DND-41 (cell line): Measurements from ENCODE around the gene EFEMP2.

Experiments used
- ATAC-seq: fragments of 200-7000 bp; cut with Tn5 transposase; 3 replicates; pipeline ENCODE4 v1.9.1; 2021; ENCODE audit warnings: low read depth; ENCODE audit not compliant: insufficient read depth
- DNase-seq: peaks from one replicate; pipeline ENCODE4 v3.0.0-alpha.2; 2020
- H2AFZ ChIP-seq: 2 replicates; pipeline ENCODE4 v1.6.0; 2012; ENCODE audit warnings: low read depth, low read length
- H3K27ac ChIP-seq: 2 replicates; pipeline ENCODE4 v1.5.1; 2012; ENCODE audit warnings: low read length, inconsistent platforms
- H3K27me3 ChIP-seq: fragments of 200-600 bp; sonication (generic); 2 replicates; pipeline ENCODE4 v1.6.0; 2012; ENCODE audit warnings: low read length, mild to moderate bottlenecking, inconsistent platforms; ENCODE audit not compliant: insufficient read depth, poor library complexity
- H3K36me3 ChIP-seq: 2 replicates; pipeline ENCODE4 v1.5.1; 2012; ENCODE audit warnings: low read length, inconsistent platforms; ENCODE audit not compliant: insufficient read depth
- H3K4me1 ChIP-seq: 2 replicates; pipeline ENCODE4 v1.5.1; 2012; ENCODE audit warnings: mild to moderate bottlenecking, low read length; ENCODE audit not compliant: insufficient read depth
- H3K4me2 ChIP-seq: 2 replicates; pipeline ENCODE4 v1.6.0; 2012; ENCODE audit warnings: mild to moderate bottlenecking, moderate library complexity, low read length, inconsistent platforms; ENCODE audit not compliant: insufficient read depth
- H3K4me3 ChIP-seq, 2 experiments: fragments of 200-600 bp in 1 of 2; shearing (Covaris generic) in 1 of 2; 2 replicates each; pipeline ENCODE4 v1.5.1; 2012 to 2016; ENCODE audit warnings: inconsistent platforms in 2 of 2, low read length in 2 of 2, mild to moderate bottlenecking in 2 of 2, low read depth in 1 of 2, moderate library complexity in 1 of 2
- H3K79me2 ChIP-seq: 2 replicates; pipeline ENCODE4 v1.6.0; 2012; ENCODE audit warnings: low read length, inconsistent platforms; ENCODE audit not compliant: insufficient read depth
- H3K9ac ChIP-seq: 2 replicates; pipeline ENCODE4 v1.6.0; 2012; ENCODE audit warnings: low read depth, mild to moderate bottlenecking, inconsistent platforms, low read length, moderate library complexity
- H3K9me3 ChIP-seq: 2 replicates; pipeline ENCODE4 v1.5.1; 2012; ENCODE audit warnings: low read length, moderate library complexity, mild to moderate bottlenecking, inconsistent platforms; ENCODE audit not compliant: insufficient read depth, severe bottlenecking
- H4K20me1 ChIP-seq: 2 replicates; pipeline ENCODE4 v1.6.0; 2012; ENCODE audit warnings: low read length; ENCODE audit not compliant: insufficient read depth
- CTCF ChIP-seq: IDR thresholded peaks from 2 replicates; pipeline ENCODE4 v1.5.1; 2012; ENCODE audit warnings: borderline replicate concordance, low read length, moderate library complexity, mild to moderate bottlenecking; ENCODE audit not compliant: poor library complexity, severe bottlenecking; ENCODE audit errors: extremely low read depth
- EZH2 ChIP-seq: IDR thresholded peaks from 3 replicates; pipeline ENCODE4 v1.6.1; 2012; ENCODE audit warnings: borderline replicate concordance, low read depth, mild to moderate bottlenecking, moderate library complexity, low read length, inconsistent platforms; ENCODE audit not compliant: severe bottlenecking

Gene EFEMP2

GRCh38 chr11:65857500-65857852 lies 15.1 kb downstream of the EFEMP2 start:
- Histone ChIP-seq H3K79me2 (peaks cover 65% of the 10 kb centered on the region), H3K4me3 (peak overlapping the region; percentile 50 to 72), H3K4me1 (peaks cover 49% of the 10 kb centered on the region), H3K9me3 (no peaks in the 10 kb centered on the region), H2AFZ (peak overlapping the region; percentile 1; the same call in 1 of the 2 replicates), H4K20me1 (peaks cover 65% of the 10 kb centered on the region), H3K27ac (peak overlapping the region; percentile 84), H3K36me3 (peaks cover 70% of the 10 kb centered on the region), H3K9ac (peak overlapping the region; percentile 86), H3K27me3 (no peaks in the 10 kb centered on the region), H3K4me2 (peak overlapping the region; percentile 72)
- DNase-seq (peak; percentile 76), ATAC-seq (no peak)
- TF ChIP-seq CTCF (no peak), EZH2 (no peak)

- H3K36me3 ChIP-seq: peaks cover 70% of the 10 kb centered on the region
- H4K20me1 ChIP-seq: peaks cover 68% of the 10 kb centered on the region
- H3K4me1 ChIP-seq: peaks cover 43% of the 10 kb centered on the region
- H3K4me2 ChIP-seq: peak overlapping the region; percentile 72
- DNase-seq: peak; percentile 86
- peak overlapping the region; percentile 1; the same call in 1 of the 2 replicates for H2AFZ ChIP-seq
- TF ChIP-seq CTCF: no peak
- TF ChIP-seq EZH2: no peak
- peak overlapping the region; percentile 86 for H3K9ac ChIP-seq
- no peak for ATAC-seq
- peak overlapping the region; percentile 50 to 72 for H3K4me3 ChIP-seq
- H3K79me2 ChIP-seq: peaks cover 59% of the 10 kb centered on the region
- no peaks in the 10 kb centered on the region for H3K9me3 ChIP-seq
- H3K27me3 ChIP-seq: no peaks in the 10 kb centered on the region
- peak overlapping the region; percentile 84 for H3K27ac ChIP-seq
Observed at GRCh38 chr11:65856689-65857499, 15.7 kb downstream of the EFEMP2 start.

- Histone ChIP-seq H3K27ac (peak overlapping the region; percentile 84; the same call in 1 of the 2 replicates), H3K79me2 (peaks cover 50% of the 10 kb centered on the region), H3K36me3 (peaks cover 68% of the 10 kb centered on the region), H4K20me1 (peaks cover 68% of the 10 kb centered on the region), H2AFZ (no peak overlapping the region), H3K9me3 (no peaks in the 10 kb centered on the region), H3K4me1 (peaks cover 34% of the 10 kb centered on the region), H3K4me3 (peak overlapping the region; percentile 50 to 72; a peak in 3 of 4 replicates), H3K9ac (peak overlapping the region; percentile 86), H3K27me3 (no peaks in the 10 kb centered on the region), H3K4me2 (peak overlapping the region; percentile 72)
- TF ChIP-seq EZH2: no peak
- TF ChIP-seq CTCF: no peak
- no peak for ATAC-seq
- peak; percentile 2 for DNase-seq
Observed at GRCh38 chr11:65855927-65856363, 16.7 kb downstream of the EFEMP2 start.
